PC-3 (cell line): Measurements from ENCODE around the gene ACAD8.

Experiments used
- EZH2 ChIP-seq: fragments of 300-600 bp; sonication (generic); IDR thresholded peaks from one replicate; pipeline ENCODE4 v1.6.1; 2017; ENCODE audit warnings: antibody characterized with exemption, mild to moderate bottlenecking, low read length; ENCODE audit not compliant: unreplicated experiment
- TF ChIP-seq, protein P1 (sequence below): fragments of 300-600 bp; sonication (generic); conservative IDR thresholded peaks from 2 replicates; pipeline ENCODE4 v1.5.1; 2017; ENCODE audit warnings: antibody characterized with exemption, low read depth, mild to moderate bottlenecking, low read length

GRCh38 chr11:134250246-134250645 lies 3.1 kb upstream of the ACAD8 start:
- TF ChIP-seq, protein P1, sequence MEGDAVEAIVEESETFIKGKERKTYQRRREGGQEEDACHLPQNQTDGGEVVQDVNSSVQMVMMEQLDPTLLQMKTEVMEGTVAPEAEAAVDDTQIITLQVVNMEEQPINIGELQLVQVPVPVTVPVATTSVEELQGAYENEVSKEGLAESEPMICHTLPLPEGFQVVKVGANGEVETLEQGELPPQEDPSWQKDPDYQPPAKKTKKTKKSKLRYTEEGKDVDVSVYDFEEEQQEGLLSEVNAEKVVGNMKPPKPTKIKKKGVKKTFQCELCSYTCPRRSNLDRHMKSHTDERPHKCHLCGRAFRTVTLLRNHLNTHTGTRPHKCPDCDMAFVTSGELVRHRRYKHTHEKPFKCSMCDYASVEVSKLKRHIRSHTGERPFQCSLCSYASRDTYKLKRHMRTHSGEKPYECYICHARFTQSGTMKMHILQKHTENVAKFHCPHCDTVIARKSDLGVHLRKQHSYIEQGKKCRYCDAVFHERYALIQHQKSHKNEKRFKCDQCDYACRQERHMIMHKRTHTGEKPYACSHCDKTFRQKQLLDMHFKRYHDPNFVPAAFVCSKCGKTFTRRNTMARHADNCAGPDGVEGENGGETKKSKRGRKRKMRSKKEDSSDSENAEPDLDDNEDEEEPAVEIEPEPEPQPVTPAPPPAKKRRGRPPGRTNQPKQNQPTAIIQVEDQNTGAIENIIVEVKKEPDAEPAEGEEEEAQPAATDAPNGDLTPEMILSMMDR, result no peak
- TF ChIP-seq EZH2, result no peak
